ENCODE data around the gene ARHGEF19.
"Not testable (repeated sequence)": the region's sequence is repeated elsewhere in the genome, so short reads cannot be mapped to it uniquely, and the experiment has no call there.

ARHGEF19 gene

DNA sequence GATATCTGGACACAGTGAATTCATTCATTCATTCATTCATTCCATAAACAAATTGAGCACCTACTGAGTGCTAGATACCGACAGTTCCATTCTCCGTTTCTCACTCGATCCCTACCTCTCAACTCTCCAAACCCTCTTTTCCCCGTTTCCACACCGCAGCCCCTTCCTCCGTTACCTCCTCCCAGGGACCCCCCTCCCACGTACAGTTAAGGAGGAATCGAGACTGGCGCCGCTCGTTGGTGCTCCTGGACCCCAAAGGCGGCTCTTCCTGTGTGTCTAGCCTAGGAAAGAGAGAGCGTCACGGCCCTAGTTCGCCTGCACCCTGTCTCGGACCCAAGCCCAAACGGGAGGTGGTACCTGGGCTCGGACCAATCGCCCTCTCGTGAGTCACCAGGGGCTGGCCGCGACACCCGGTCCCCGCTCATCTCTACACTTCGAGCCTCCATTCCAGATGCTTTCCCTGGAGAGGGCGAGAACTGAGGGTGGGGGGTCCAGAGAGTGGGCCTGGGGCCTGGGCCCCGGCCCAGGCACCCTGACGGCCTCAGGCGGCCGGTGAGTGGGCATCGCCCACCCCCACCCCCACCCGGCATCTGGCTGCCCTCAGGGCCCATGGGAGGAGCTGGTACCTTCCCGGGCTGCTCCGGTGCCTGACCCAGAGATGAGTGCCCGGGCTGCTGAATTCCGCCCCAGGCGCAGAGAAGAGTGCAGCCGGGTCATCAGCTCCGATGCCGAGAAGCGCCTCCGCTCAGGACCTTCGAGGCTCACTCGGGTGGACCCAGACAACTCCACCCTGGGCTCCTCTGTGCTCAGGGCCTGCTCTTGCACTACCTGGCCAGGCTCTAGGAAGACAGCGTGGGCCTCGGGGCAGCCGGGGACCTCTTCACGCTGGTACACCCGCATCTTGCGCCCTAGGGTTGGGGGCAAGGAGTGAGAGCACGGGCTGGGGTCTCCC, 4.9 kb downstream of the ARHGEF19 start:
- peaks cover 9% of the 10 kb centered on the region for H3K4me1 Mint-ChIP-seq
- H3K4me3 Mint-ChIP-seq: peak overlapping the region; percentile 83
- H3K9me3 Mint-ChIP-seq: no peaks in the 10 kb centered on the region
- peak; percentile 22 for DNase-seq
- peak overlapping the region; percentile 83 for H3K27ac Mint-ChIP-seq
- H3K27me3 Mint-ChIP-seq: no peaks in the 10 kb centered on the region
- no peak for ATAC-seq
- no peaks in the 10 kb centered on the region for H3K36me3 Mint-ChIP-seq (ENCODE audit: low read depth)

DNA sequence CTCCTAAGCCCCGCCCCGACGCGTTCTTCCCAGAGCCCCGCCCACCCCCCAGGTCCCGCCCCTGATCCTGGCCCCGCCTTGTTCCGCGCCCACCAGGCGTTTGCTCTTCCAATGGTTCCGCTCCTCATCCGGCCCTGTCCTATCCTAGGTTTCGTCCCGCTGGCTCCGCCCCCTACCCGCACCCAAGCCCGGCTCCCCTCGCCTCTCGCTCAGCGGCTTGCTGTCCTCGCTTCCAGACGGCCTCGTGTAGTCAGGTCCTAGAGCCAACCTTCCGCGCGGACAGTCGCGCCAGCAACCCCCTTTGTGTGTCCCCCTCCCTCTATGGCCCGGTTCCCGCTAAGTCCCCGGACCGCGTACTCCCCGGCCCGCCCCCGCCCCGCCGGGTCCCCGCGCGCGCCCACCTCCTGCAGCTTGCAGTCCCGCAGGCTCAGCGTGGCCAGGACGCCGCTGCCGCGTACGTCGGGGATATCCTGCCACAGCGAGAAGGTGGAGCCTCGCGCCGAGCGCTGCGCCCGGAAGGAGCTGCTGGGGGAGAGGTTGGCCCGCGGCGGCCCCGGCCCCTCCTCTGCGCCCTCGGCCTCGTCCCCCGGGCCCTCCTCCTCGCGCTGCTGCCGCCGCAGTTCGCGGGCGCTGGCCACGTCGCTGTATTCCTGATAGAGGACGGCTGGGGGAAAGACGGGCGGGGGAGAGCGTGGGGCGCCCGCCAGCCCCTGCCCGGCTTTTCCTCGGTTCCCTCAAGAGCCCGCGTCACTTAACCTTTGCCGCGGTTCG, 5.7 kb downstream of the ARHGEF19 start:
- Mint-ChIP-seq H3K27ac (peak overlapping the region; percentile 83), H3K4me1 (peaks cover 9% of the 10 kb centered on the region), H3K27me3 (no peaks in the 10 kb centered on the region), H3K9me3 (no peaks in the 10 kb centered on the region), H3K4me3 (peak overlapping the region; percentile 83), H3K36me3 (ENCODE audit: low read depth) (no peaks in the 10 kb centered on the region)
- ATAC-seq (peak; percentile 89), DNase-seq (peak; percentile 94)

DNA sequence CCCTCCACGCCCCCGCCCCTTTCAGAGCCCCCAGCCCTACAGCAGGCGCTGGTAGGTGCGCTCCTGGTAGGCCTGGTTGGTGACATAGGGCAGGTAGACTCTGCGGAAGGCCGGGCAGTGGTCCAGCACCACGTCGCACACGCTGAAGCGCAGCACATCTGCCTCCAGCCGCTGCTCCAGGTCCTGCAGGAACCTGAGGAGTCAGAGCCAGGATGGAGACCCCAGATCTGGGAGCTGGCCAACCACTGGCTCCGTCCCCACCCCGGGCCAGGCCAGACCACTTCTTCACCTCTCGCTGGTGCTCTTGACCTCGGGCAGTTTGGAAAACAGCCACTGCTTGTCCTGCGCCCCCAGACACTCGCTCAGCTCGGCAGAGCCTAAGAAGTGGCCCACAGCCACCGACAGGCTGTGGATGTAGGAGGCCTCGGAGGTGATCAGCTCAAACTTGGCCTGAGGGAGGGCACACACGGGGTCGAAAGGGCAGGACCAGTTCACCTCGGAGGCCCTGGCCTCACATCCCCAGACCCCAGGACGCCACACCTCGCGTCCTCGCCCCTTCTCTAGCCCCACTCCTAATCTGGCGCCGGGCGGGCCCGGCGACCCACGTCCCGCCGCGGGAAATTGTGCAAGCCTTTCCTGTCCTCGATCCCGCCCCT, 6.4 kb downstream of the ARHGEF19 start:
- Mint-ChIP-seq H3K4me3 (peak overlapping the region; percentile 83), H3K36me3 (ENCODE audit: low read depth) (no peaks in the 10 kb centered on the region), H3K27ac (peak overlapping the region; percentile 83), H3K27me3 (no peaks in the 10 kb centered on the region), H3K4me1 (peaks cover 9% of the 10 kb centered on the region), H3K9me3 (no peaks in the 10 kb centered on the region)
- ATAC-seq (peak; percentile 5), DNase-seq (no peak)

DNA sequence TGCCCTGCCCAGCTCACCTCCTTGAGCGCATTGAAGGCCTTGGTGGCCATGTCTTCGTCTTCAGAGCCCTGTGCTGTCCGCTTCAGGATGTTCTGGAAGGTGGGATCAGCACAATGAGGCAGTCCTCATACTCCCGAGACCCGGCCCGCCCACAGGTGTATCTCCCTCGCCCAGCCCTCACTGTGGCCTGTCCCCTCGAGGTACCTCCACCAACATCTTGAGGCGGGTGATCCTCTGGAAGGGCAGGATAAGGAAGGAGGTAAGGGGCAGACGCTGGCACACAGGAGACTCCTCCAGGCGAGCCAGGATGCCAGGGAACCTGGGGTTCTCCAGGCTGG, 7.1 kb downstream of the ARHGEF19 start:
- peaks cover 9% of the 10 kb centered on the region for H3K4me1 Mint-ChIP-seq
- no peaks in the 10 kb centered on the region for H3K9me3 Mint-ChIP-seq
- H3K4me3 Mint-ChIP-seq: no peak overlapping the region
- H3K27me3 Mint-ChIP-seq: no peaks in the 10 kb centered on the region
- ATAC-seq (no peak), DNase-seq (no peak)
- H3K36me3 Mint-ChIP-seq (ENCODE audit: low read depth): no peaks in the 10 kb centered on the region
- no peak overlapping the region for H3K27ac Mint-ChIP-seq

- ATAC-seq (no peak), DNase-seq (peak; percentile 58)
- H3K9me3 Mint-ChIP-seq: no peaks in the 10 kb centered on the region
- H3K36me3 Mint-ChIP-seq (ENCODE audit: low read depth): no peaks in the 10 kb centered on the region
- H3K27ac Mint-ChIP-seq: no peak overlapping the region
- H3K27me3 Mint-ChIP-seq: no peaks in the 10 kb centered on the region
- peaks cover 9% of the 10 kb centered on the region for H3K4me1 Mint-ChIP-seq
- H3K4me3 Mint-ChIP-seq: peak overlapping the region; percentile 12
Measured at GRCh38 chr1:16204634-16205333, 7.7 kb downstream of the ARHGEF19 start.

DNA sequence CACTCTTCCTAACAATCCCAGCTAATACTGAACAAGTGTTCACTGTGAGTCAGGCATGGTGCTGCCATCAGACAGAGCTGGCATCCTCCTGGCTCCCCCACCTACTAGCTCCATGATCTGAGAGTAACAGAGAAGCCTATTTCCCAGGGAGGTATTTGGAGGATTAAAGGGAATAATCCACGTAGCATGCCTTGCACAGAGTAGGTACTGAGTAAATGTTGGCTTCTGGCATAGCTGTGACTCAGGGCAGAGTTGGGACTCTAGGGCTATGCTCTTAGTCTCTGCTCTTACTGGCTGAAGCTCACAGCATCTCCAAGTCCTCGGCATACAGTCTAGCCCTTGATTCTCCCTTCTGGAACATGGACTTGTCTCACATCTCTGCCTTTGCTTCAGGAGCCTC, 8.2 kb downstream of the ARHGEF19 start:
- no peaks in the 10 kb centered on the region for H3K27me3 Mint-ChIP-seq
- H3K27ac Mint-ChIP-seq: no peak overlapping the region
- ATAC-seq (no peak), DNase-seq (no peak)
- no peaks in the 10 kb centered on the region for H3K9me3 Mint-ChIP-seq
- no peak overlapping the region for H3K4me3 Mint-ChIP-seq
- no peaks in the 10 kb centered on the region for H3K36me3 Mint-ChIP-seq (ENCODE audit: low read depth)
- peaks cover 9% of the 10 kb centered on the region for H3K4me1 Mint-ChIP-seq

- DNase-seq: no peak
- Mint-ChIP-seq H3K27me3 (no peaks in the 10 kb centered on the region), H3K9me3 (no peaks in the 10 kb centered on the region), H3K27ac (no peak overlapping the region), H3K36me3 (ENCODE audit: low read depth) (no peaks in the 10 kb centered on the region), H3K4me3 (no peak overlapping the region), H3K4me1 (peaks cover 13% of the 10 kb centered on the region)
- ATAC-seq: no peak
Measured at GRCh38 chr1:16203550-16203949, 8.9 kb downstream of the ARHGEF19 start.

GRCh38 chr1:16202281-16203210, 9.9 kb downstream of the ARHGEF19 start:
- H3K36me3 Mint-ChIP-seq (ENCODE audit: low read depth): no peaks in the 10 kb centered on the region
- no peak overlapping the region for H3K4me3 Mint-ChIP-seq
- H3K27me3 Mint-ChIP-seq: no peaks in the 10 kb centered on the region
- H3K4me1 Mint-ChIP-seq: peaks cover 14% of the 10 kb centered on the region
- no peak overlapping the region for H3K27ac Mint-ChIP-seq
- no peaks in the 10 kb centered on the region for H3K9me3 Mint-ChIP-seq
- ATAC-seq (no peak), DNase-seq (no peak)

DNA sequence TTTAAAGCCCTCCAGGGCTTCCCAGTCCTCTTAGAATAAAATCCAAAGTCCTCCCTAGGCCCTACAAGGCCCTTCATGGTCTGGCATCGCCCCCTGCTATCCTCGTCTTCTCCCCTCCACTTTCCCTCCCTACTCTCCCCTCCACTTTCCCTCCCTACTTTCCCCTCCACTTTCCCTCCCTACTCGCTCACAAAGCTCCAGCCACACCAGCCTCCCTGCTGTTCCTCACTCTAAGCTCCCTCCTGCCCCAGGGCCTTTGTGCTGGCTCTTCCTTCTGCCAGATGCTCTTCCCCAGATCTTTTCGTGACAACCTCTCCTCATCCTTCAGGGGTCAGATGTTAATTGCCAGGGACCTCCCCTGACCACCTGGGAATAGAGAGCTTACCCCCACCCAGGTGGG, 12.8 kb downstream of the ARHGEF19 start:
- no peak for DNase-seq
- ATAC-seq: no peak
- Mint-ChIP-seq H3K27ac (no peak overlapping the region), H3K27me3 (no peaks in the 10 kb centered on the region), H3K36me3 (ENCODE audit: low read depth) (no peaks in the 10 kb centered on the region), H3K4me3 (no peak overlapping the region), H3K9me3 (no peaks in the 10 kb centered on the region), H3K4me1 (peaks cover 7% of the 10 kb centered on the region)

DNA sequence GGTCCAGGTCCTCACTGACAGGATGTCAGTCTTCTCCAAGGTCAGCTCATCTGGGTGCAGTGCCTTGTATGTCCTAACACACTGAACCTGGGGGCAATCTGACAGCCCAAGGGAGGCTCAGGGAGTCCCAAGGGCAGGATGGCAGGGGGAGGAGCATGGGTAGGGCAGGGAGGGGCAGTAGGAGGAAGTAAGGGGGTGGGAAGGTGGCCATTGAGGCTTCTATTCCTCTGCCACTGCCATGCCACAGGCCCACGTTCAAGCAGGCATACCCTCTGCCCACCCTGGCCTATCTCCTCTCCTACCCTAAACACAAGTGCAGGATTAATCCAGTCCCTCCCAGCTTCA, 13.3 kb downstream of the ARHGEF19 start:
- peaks cover 6% of the 10 kb centered on the region for H3K4me1 Mint-ChIP-seq
- DNase-seq (no peak), ATAC-seq (peak; percentile 27)
- no peaks in the 10 kb centered on the region for H3K36me3 Mint-ChIP-seq (ENCODE audit: low read depth)
- peak overlapping the region; percentile 1 for H3K27ac Mint-ChIP-seq
- no peak overlapping the region for H3K4me3 Mint-ChIP-seq
- H3K9me3 Mint-ChIP-seq: no peaks in the 10 kb centered on the region
- H3K27me3 Mint-ChIP-seq: no peaks in the 10 kb centered on the region

DNA sequence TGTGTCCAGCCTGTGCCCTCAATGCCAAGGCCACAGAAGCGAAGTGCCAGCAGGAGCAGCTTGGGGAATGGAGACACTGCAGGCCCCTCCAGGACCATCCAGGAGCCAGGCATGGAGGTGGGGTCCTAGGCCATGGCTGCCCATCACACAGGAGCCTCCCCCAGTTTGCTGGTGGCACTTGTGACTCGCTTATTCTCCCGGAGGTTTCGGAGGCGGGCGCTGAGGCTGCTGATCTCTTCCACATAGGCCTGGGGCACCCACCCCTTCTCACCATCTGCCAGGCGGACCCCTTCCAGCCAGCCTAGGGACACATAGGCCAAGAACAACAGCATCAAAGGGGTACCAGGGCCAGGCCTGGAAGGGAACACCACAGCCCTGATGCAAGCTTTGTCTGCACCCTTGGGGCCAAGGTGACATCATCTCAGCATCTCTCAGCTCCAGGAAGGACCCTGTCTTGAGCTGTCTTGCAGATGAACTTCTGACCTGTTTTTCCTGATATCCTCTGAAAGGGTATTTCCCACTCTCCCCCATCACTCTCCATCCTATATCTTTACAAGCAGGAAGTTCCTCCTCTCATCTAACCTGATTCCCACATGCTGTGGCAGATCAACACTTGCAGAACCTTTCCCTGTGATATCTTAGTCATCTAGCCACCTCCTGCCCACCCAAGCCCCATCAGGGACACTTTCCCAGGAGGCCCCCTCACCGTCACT, 13.9 kb downstream of the ARHGEF19 start:
- Mint-ChIP-seq H3K27me3 (no peaks in the 10 kb centered on the region), H3K4me3 (no peak overlapping the region), H3K9me3 (no peaks in the 10 kb centered on the region), H3K4me1 (peaks cover 6% of the 10 kb centered on the region), H3K36me3 (ENCODE audit: low read depth) (no peaks in the 10 kb centered on the region), H3K27ac (peak overlapping the region; percentile 1)
- DNase-seq: no peak
- ATAC-seq: no peak

GRCh38 chr1:16196874-16197273, 15.6 kb downstream of the ARHGEF19 start:
- Mint-ChIP-seq H3K27me3 (no peaks in the 10 kb centered on the region), H3K4me3 (no peak overlapping the region), H3K27ac (no peak overlapping the region), H3K4me1 (peaks cover 6% of the 10 kb centered on the region), H3K36me3 (ENCODE audit: low read depth) (no peaks in the 10 kb centered on the region), H3K9me3 (no peaks in the 10 kb centered on the region)
- no peak for ATAC-seq
- DNase-seq: no peak

DNA sequence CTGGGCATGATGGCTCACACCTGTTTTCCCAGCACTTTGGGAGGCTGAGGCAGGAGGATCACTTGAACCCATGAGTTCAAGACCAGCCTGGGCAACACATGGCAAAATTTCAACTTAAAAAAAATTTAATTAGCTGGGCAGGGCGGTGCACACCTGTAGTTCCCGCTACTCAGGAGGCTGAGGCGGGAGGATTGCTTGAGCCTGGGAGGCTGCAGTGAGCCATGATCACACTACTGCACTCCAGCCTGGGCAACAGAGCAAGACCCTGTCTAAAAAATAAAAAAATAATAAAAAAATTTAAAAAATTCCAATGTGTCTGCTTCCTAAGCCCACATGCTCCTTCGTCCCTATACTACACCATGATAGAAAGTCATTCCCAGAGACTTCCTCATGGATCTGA, 16.3 kb downstream of the ARHGEF19 start:
- not testable (repeated sequence) for H3K27ac Mint-ChIP-seq

More for the DNA sequence above, 16.3 kb downstream of the ARHGEF19 start:
- not testable (repeated sequence) for H3K4me1 Mint-ChIP-seq; H3K4me3 Mint-ChIP-seq; H3K36me3 Mint-ChIP-seq (ENCODE audit: low read depth); ATAC-seq; H3K27me3 Mint-ChIP-seq; DNase-seq; H3K9me3 Mint-ChIP-seq
